HG03108 (cell line): ENCODE data around the gene MYH6.

Experiments
- ATAC-seq: cut with Tn5 transposase; IDR thresholded peaks from one replicate; pipeline ENCODE4 v1.9.1; 2021; ENCODE audit warnings: moderate library complexity; ENCODE audit not compliant: unreplicated experiment

MYH6 gene

GRCh38 chr14:23339506-23340268, 68.4 kb downstream of the MYH6 start:
- no peak for ATAC-seq

DNA sequence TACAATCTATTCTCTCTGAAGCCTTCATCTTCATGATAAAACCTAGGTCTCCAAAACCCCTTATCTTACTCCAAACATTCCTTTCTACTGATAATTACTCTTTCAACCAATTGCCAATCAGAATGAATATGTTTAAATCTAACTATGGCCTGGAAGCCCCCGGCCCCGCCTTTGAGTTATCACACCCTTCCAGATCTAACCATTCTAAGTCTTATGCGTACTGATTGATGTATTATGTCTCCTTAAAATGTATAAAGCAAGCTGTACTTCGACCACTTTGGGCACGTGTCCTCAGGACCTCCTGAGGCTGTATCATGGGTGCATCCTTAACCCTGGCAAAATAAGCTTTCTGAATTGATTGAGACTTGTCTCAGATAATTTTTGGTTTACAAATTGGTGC, 72.5 kb downstream of the MYH6 start:
- ATAC-seq, result no peak
